DMS 273 (cell line): Measurements from ENCODE around the gene MSANTD1.

Experiments
- DNase-seq: peaks from one replicate; lab custom pipeline; 2025; ENCODE audit not compliant: unreplicated experiment; lab: John Stamatoyannopoulos, UW

MSANTD1 gene

DNA sequence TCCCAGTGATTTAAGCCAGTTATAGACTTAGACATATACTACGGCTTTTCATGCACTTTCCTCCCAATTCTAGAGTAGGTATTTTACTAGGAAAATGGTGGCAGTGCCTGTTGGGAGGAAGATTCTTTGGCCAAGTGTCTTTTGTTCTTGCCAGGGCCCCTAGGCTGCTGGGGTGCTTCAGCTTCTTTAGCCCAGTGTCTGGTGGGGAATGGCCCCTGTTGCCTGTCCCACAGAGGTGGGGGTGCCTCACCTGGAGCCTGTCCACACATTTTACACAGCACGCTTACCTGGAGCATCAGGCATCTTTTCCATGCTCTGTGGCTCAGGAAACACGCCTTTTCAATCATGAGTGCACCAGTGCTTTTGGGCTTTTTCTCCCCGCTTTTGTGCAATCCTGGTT, 33.2 kb upstream of the MSANTD1 start:
- DNase-seq: no peak

DNA sequence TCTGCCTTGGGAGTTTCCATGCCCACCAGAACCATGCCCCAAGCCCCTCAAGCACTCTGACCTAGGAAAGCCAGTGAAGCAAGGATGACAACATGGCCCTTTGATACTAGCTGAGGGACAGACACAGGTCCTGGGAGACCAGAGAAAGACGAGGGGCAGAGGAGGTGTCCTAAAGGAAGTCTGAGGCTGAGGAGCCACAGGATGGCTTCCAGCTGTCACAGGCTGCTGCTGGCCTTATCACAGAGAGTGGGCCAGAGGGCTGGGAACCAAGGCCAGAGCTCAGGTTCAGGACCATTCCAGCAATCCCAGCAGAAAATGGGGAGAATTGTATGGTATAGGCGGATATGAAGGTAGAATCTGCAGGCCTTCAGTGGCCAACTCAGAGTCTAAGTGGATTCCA, 31.7 kb upstream of the MSANTD1 start:
- no peak for DNase-seq

DNA sequence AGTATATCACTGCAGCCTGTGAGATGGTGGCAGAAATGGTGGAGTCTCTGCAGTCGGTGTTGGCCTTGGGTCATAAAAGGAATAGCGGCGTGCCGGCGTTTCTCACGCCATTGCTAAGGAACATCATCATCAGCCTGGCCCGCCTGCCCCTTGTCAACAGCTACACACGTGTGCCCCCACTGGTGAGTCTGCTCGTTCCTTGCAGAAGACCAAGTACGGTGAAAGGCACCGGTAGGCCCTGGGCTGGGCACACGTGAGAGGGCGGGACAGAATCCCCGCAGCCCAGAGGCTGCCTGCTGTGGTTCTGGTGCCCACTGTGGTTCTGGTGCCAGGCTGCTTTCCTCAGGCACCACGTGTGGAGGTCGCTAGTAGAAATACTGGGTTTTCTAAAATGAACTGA, 31.2 kb upstream of the MSANTD1 start:
- DNase-seq: no peak

DNA sequence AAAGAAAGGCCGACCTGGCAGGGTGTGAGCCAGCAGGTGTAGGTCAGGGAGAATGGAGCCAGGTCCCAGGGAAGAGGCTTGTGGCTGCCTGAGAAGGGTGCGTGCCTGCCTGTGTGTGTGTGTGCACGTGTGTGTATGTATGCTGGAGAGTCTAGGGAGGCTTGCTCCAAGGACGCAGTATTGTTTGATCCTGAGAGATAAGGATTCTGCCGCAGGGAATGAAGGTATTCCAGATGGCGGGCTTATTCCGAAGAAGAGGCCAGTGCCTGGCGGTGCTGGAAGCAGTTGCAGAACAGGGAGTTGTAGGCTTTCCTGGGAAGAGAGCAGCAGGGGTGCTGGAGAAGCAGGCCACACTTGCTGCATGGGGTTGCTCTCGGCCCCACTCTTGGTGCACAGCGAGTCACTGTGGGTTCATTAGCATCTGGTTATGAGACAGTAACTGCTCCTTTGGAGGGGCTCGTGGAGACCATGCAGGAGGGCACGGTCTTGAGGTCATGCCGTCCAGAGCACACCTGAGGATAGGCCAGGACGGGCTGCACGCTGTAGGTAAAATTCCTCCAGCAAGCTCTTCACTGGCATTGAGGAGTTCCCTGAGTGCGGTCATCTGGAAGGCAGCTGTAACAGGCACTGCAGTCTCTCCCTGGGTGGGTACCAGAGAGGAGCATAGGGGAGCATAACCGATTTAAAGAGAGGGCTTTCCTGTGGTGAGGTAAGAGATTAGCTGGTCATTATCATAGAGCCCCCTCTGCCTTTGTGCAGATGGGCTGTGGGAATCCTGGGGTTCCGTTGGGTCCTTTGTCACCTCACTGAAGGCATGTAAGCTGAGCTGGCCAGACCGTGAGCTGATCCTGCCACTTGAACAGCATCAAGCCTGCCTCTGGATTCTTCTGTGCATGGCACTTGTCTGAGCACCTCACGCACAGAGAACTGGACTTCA, 29.9 kb upstream of the MSANTD1 start:
- DNase-seq: no peak

DNA sequence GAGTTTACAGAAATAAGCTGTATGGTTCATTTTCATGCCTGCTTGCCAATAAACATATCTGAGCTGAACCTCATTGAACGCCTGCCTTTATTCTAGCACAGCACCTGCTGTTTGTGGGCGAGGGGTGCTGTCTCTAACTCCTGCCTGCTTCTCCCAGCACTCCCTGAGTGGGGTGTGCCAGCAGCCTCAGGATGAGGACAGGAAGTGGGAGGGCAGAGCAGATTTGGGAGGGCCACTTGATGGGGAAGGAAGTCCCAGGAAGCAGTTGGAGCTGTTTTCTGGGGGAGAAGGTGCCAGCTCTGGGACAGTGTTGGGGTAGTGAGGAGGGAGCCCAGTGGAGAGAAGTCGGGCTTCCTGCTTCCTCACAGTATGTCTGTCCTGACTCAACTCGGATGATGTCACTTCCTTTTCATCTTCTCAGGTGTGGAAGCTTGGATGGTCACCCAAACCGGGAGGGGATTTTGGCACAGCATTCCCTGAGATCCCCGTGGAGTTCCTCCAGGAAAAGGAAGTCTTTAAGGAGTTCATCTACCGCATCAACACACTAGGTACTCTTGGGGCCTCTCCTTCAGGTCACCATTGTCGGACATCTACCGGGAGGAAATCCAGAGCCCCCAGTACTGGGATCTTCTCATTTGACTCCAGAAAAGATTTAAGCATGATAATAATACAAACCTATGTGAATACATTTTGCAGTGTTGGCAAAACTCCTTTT, 29.0 kb upstream of the MSANTD1 start:
- DNase-seq: no peak

DNA sequence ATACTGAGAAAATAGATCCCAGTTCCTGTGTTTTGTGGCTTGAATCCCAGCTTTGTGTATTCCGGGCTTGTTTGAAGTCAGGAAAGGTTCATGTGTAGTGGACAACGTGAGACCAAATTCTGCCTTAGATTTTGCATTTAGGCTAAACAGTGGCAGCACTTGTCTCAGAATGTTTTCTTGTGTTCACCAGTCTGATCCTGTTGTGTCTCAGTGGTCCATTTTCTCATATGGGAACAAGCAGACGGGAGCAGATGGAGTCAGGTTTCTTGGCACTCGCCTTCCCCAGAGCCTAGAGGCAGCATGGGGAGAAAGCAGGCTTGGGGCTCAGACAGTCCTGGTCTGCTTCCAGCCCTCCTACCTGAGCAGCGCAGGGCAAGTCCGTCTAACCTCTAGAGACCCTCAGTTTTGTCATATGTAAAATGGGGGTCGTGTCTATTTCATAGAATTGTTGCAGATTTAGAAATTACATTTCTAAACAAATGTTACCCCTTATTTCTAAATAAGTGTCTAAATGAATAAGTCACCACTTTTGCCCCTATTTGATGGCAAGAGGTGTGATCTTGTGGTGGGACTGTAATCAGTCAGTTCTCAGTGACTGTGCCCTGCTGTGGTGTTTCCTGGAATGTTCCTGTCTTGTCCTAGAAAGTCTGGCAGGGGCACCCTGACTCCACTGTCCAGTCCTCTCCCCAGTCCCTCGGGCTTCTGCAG, 28.3 kb upstream of the MSANTD1 start:
- peak; percentile 84 for DNase-seq

DNA sequence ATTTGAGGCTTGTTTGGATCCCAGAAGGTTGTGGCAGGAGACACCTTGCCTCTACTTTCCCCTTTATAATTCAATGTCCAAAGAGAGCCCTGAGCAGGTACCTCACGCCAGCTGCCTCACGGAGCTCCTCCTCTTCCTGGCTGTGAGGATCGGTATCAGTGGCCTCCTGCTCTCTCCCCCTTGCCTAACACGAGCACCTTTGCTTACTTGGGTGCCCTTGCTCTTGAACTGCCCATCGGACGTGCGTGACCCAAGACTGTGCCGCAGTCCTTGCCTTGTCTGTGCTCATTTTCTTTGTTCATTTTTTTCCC, 27.8 kb upstream of the MSANTD1 start:
- no peak for DNase-seq

DNA sequence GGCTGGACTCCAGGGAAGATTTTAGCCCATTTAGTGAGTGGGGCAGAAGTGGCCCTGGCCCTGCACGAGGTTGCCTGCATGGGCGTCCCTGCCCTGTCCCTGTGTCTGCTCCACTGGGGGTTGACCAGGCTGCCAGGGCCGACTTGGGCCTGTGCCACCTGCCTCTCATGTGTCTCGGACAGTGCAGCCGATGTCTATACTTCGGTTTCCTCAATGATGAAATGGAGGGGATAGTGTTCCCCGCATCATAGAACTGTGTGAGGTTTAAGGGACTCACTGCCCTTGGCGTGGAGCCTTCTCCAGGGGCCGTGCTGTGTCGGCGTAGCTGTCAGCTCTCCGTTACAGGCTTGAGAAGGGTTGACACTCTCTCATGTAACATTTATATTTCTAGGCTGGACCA, 27.0 kb upstream of the MSANTD1 start:
- DNase-seq: no peak

DNA sequence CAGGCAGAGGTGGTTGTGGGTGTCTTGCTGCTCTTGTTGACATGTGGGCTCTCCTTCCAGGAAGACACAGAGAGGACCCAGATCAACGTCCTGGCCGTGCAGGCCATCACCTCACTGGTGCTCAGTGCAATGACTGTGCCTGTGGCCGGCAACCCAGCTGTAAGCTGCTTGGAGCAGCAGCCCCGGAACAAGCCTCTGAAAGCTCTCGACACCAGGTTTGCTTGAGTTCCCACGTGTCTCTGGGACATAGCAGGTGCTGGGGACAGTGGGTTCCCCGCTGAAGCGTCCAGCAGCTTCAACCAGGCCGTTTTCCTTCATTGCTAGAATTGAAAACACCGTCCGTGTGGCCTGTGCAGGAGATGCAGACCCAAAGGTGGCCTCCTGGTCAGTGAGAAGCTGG, 25.6 kb upstream of the MSANTD1 start:
- DNase-seq: no peak

DNA sequence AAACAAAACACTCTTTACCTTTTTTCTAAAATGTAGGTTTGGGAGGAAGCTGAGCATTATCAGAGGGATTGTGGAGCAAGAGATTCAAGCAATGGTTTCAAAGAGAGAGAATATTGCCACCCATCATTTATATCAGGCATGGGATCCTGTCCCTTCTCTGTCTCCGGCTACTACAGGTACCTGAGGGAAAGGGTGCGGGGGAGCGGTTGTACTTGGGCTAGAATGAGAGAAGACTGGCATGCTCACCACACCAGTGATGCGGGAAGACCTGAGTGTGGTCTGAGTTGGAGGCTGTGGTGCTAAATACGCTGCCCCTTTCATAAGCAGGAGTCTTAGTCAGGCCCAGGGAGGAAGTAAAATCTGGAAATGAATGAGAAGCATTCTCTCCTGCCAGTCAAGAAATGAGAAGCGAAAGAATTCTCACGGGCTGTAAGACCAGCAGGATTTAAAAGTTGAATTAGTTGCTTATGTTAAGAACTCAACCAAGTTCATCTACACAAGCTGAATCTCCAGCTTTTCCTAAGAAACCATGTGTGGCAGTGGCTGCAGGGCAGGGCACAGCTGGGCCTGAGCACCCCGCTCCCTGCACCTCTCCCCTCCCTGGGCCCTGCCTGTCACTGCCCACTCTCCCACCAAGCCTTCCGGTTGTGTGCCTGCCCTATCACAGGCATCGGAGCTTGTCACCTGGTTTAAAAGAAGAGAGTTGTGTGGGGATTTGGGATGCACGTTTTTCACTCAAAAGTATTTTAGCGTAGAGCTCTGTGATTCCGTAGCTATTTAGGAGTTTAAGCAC, 24.8 kb upstream of the MSANTD1 start:
- no peak for DNase-seq

DNA sequence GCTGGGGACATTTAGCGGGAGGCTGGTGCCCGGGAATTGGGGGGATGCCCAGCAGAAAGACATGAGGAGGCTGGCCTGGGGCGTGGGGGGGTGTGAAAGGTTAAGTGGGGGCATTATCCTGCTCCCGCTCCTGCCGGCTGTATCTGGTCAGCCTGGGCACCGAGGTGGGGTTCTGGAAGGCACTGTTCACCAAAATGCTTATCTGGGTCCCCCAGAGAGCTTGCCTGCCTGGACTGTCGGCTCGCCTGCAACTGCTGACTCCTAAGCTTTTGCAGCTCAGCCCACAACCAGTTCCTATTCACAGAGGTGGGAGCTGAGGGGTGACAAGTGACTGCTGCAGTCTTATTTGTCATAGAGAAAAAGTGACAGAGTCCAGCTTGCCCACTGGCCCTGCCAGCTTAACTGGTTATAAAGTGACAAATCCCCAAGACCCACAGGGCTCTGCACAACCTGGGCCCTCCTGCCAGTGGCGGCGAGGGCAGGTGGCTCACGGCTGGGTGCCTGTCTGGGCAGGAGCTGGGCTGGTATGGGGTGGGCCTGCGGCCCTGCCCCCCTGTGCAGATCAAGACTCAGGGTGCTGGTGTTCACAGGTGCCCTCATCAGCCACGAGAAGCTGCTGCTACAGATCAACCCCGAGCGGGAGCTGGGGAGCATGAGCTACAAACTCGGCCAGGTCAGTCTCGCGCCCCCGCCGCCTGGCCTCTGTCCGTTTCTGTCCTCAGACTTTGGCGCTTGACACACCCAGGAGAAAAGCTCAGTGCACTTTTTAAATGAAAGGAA, 23.7 kb upstream of the MSANTD1 start:
- no peak for DNase-seq

DNA sequence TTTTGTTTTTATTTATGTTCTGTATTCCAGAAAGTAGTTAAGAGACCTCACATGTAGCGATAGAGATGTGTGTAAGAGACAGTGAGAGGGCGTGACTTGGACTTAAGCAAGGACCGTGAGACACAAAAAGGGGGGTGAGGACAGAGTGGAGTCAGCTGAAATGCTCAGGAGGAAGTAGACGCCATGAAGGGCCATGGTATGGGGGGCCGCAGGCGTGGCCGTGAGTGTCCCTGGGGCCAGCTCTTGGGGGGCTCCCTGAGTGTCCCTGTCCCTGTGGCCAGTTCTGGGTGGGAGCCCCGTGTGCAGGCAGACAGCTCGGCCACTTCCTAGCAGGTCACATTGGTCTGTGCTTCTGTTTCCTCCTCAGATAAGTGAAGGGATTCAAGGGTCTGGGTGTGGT, 23.0 kb upstream of the MSANTD1 start:
- no peak for DNase-seq

DNA sequence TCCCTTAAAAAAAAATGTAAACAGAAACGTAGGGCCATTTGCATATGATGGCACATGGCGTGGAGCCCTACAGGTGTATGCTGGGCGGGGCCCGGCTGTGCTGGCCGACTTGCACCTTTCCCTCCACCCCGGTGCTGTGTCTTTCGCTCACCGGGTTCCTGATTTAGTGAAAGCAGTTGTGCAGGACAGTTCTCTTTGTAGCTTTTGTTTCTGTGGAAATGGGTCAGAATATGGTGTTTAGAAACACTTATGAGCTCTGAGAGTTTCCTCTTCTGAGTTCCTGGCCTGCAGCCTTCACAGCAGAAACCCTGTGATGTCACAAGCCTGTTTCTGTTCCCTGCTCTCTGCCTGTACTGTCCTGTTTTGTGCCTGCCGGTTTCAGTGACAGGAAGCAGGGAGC, 22.5 kb upstream of the MSANTD1 start:
- DNase-seq: no peak

DNA sequence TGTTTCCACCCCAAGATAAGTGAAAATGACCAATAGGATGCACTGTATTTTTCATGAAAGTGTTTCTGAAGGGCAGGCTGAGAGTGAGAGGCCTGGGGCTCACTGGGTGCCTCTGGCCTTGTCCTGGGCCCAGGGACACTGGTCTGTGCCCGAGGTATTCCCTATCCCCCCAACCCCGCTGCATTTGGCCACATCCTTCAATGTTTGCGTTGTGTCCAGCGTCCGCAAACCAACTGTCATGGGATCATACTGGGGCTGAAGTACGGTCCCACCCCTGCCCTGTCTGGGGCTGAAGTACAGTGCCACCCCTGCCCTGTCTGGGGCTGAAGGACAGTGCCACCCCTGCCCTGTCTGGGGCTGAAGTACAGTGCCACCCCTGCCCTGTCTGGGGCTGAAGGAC, 22.0 kb upstream of the MSANTD1 start:
- no peak for DNase-seq

DNA sequence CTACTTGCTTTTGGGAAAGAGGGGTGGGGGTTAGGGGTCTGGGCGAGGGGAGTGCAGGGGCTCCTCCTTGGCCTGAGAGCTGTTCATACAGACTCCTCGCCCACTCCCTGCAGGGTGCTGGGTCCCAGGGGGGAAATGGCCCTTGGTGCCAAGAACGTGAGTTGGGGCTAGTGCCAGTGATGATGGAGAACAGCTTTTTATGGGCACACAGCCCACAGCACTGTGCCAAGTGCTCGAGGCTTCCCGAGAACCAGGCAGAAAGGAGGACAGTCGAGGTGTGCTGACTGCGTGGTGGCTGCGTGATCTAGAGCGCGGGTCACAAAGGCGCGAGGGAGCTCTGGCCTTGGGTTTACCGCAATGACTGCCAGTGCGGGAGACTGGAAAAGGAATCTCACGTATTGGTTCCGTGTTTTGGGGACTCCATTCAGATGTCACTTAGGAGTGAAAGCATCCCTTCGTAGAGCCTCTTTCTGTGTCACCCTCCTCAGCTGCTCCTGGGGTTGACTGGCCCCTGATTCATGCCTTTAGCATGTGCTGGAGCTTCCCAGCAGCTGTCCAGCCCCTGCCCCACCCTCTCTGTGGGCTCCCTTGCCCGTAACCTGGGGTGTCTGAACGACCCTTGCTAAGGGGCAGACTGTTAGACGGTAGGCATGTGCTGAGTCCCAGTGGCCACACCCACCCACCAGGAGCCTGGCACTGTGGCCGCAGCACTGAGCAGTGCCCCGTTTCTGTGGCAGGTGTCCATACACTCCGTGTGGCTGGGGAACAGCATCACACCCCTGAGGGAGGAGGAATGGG, 20.9 kb upstream of the MSANTD1 start:
- DNase-seq: no peak

DNA sequence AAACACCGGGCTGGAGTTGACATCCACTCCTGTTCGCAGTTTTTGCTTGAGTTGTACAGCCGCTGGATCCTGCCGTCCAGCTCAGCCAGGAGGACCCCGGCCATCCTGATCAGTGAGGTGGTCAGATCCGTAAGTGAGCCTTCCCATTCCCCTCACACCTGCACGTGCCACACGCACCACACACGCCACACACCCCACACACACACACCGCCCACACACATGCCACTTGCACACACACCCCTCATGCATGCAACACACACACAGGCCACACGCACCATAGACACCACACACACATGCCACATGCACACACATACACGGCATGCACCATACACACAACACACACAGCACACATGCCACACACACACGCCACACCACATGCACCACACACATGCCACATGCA, 20.1 kb upstream of the MSANTD1 start:
- DNase-seq: no peak

DNA sequence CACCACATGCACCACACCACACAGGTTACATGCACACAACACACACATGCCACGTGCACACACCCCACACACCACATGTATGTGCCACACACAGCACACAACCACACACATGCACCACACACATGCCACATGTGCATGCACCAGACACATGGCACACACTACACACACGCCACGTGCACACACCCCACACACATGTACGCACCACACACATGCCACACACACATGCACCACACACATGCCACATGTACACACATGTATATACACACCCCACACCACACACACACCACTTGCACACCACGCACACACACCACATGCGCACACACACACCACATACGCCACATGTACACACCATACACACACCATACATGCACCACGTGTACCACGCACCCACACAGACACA, 19.6 kb upstream of the MSANTD1 start:
- DNase-seq: no peak

DNA sequence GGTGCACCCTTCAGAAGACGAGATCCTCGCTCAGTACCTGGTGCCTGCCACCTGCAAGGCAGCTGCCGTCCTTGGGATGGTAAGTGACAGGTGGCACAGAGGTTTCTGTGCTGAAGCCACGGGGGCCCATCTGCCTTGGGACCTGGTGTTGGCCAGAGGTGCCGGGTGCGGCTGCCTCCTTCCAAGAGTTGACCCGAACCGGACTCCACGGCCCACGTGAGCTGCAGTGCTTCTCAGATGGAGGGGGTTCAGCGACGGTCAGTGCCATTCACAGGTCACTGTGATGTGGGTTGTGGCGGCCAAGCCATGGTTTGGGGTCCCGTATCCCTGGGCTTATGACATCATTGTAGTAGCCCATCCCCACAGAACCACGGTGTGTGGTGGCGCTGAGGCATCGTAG, 19.0 kb upstream of the MSANTD1 start:
- no peak for DNase-seq

DNA sequence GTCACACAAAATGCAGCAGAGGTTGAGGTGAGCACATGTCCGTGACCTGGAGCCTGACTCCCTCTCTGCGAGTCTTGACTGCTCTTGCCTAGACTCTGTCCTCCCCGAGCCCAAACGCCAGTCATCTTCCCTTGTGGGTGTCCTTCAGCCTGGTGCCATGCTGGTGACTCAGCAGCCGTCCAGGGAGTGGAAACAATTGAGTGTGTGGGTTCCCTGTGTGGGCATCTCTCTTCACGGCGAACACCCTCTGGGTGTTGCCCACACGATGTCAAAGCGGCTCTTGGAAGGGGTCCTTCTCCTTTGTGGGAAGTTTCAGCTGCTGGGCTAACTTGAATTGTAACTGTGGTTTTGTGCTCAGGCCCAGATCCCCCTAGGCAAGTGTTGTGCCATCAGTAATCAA, 17.5 kb upstream of the MSANTD1 start:
- no peak for DNase-seq

DNA sequence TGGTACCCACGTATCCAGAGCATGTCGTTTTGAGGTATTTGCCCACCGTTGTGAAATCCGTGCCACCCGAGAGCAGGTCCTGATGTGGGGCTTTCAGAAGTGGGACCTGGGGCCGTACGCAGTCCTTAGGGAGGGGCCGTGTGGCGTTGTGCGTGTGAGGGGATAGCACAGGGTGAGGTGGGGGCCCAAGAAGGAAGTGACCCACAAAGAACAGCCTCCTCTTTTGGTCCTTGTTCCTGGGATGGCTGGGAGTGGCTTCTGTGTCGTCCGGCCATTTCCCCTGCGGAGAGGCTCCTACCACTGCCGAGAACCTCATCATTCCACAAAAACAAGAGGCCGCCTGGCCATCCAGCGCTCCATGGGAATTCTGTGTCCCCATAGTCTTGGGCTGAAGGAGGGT, 17.0 kb upstream of the MSANTD1 start:
- DNase-seq: no peak
